H9 (cell line): Measurements from ENCODE around the gene IGIP. TPM values are rescaled to one million over a fixed set of nuclear protein-coding genes. Genes with fewer than 3 reads are reported as not detected.

Source experiments
- DNase-seq: peaks from one replicate; pipeline ENCODE4 v3.0.0-alpha.2; 2017
- H2AFZ ChIP-seq: one replicate; pipeline ENCODE4 v1.6.1; 2013; ENCODE audit warnings: mild to moderate bottlenecking, low read length, control low read depth, moderate library complexity
- H2AK5ac ChIP-seq: 2 replicates; pipeline ENCODE4 v1.6.1; 2013; ENCODE audit warnings: low read length, control low read depth, mixed read lengths; ENCODE audit not compliant: insufficient read length
- H2BK120ac ChIP-seq: one replicate; pipeline ENCODE4 v1.6.1; 2013; ENCODE audit warnings: low read depth, mild to moderate bottlenecking, low read length, control low read depth, inconsistent platforms; ENCODE audit not compliant: poor library complexity, severe bottlenecking
- H2BK12ac ChIP-seq: 2 replicates; pipeline ENCODE4 v1.6.1; 2013; ENCODE audit warnings: low read length, control low read depth, mixed read lengths, low read depth; ENCODE audit not compliant: insufficient read length
- H2BK15ac ChIP-seq: 2 replicates; pipeline ENCODE4 v1.6.1; 2013; ENCODE audit warnings: low read depth, low read length, control low read depth
- H2BK20ac ChIP-seq: one replicate; pipeline ENCODE4 v1.6.1; 2013; ENCODE audit warnings: low read depth, mild to moderate bottlenecking, low read length, control low read depth, inconsistent platforms; ENCODE audit not compliant: poor library complexity, severe bottlenecking
- H2BK5ac ChIP-seq: 2 replicates; pipeline ENCODE4 v1.6.1; 2013; ENCODE audit warnings: low read length, control low read depth, mixed read lengths; ENCODE audit not compliant: insufficient read length
- H3K14ac ChIP-seq: 2 replicates; pipeline ENCODE4 v1.6.1; 2013; ENCODE audit warnings: low read length, control low read depth; ENCODE audit not compliant: insufficient read depth
- H3K18ac ChIP-seq: 2 replicates; pipeline ENCODE4 v1.6.1; 2013; ENCODE audit warnings: low read depth, mild to moderate bottlenecking, mixed read lengths, low read length, control low read depth; ENCODE audit not compliant: insufficient read length
- H3K23ac ChIP-seq: 2 replicates; pipeline ENCODE4 v1.6.1; 2013; ENCODE audit warnings: low read length, control low read depth, mixed read lengths, low read depth; ENCODE audit not compliant: insufficient read length
- H3K23me2 ChIP-seq: 2 replicates; pipeline ENCODE4 v1.6.1; 2013; ENCODE audit warnings: low read depth, mild to moderate bottlenecking, mixed read lengths, low read length, control low read depth; ENCODE audit not compliant: insufficient read length, poor library complexity, severe bottlenecking
- H3K27ac ChIP-seq: 2 replicates; pipeline ENCODE4 v1.5.1; 2013; ENCODE audit warnings: low read length, control low read depth, mixed read lengths, low read depth; ENCODE audit not compliant: insufficient read length
- H3K27me3 ChIP-seq: 2 replicates; pipeline ENCODE4 v1.6.1; 2013; ENCODE audit warnings: low read length, control low read depth, inconsistent platforms; ENCODE audit not compliant: insufficient read depth
- H3K4ac ChIP-seq: 2 replicates; pipeline ENCODE4 v1.6.1; 2013; ENCODE audit warnings: low read depth, mild to moderate bottlenecking, control low read depth, inconsistent platforms, low read length, moderate library complexity
- H3K4me1 ChIP-seq: 2 replicates; pipeline ENCODE4 v1.6.1; 2013; ENCODE audit warnings: low read length, control low read depth, inconsistent platforms; ENCODE audit not compliant: insufficient read depth
- H3K4me2 ChIP-seq: 2 replicates; pipeline ENCODE4 v1.6.1; 2013; ENCODE audit warnings: low read length, control low read depth, mixed read lengths; ENCODE audit not compliant: insufficient read length, insufficient read depth
- H3K56ac ChIP-seq: 2 replicates; pipeline ENCODE4 v1.6.1; 2013; ENCODE audit warnings: low read depth, mild to moderate bottlenecking, mixed read lengths, low read length, control low read depth; ENCODE audit not compliant: insufficient read length
- H3K79me1 ChIP-seq: 2 replicates; pipeline ENCODE4 v1.6.1; 2013; ENCODE audit warnings: low read depth, mild to moderate bottlenecking, moderate library complexity, low read length, control low read depth, inconsistent platforms; ENCODE audit not compliant: insufficient read depth, poor library complexity, severe bottlenecking
- H3K79me2 ChIP-seq: 2 replicates; pipeline ENCODE4 v1.6.1; 2013; ENCODE audit warnings: low read length, control low read depth, inconsistent platforms; ENCODE audit not compliant: insufficient read depth
- H3K9ac ChIP-seq: 2 replicates; pipeline ENCODE4 v1.6.1; 2013; ENCODE audit warnings: low read length, control low read depth, mixed read lengths; ENCODE audit not compliant: insufficient read length; ENCODE audit errors: extremely low read depth
- H3K9me3 ChIP-seq: one replicate; pipeline ENCODE4 v1.6.1; 2013; ENCODE audit warnings: low read depth, low read length, inconsistent platforms; ENCODE audit not compliant: control insufficient read depth
- H3T11ph ChIP-seq: one replicate; pipeline ENCODE4 v1.6.1; 2013; ENCODE audit warnings: mild to moderate bottlenecking, low read length, control low read depth, inconsistent platforms
- H4K20me1 ChIP-seq: one replicate; pipeline ENCODE4 v1.6.1; 2013; ENCODE audit not compliant: control insufficient read depth, insufficient read length, insufficient read depth
- H4K5ac ChIP-seq: 2 replicates; pipeline ENCODE4 v1.6.1; 2013; ENCODE audit warnings: low read depth, mild to moderate bottlenecking, mixed read lengths, low read length, control low read depth; ENCODE audit not compliant: insufficient read length
- H4K8ac ChIP-seq: replicated peaks from 2 replicates; pipeline ENCODE4 v1.6.1; 2013; ENCODE audit warnings: low read length, control low read depth, mixed read lengths, low read depth; ENCODE audit not compliant: insufficient read length
- H4K91ac ChIP-seq: 2 replicates; pipeline ENCODE4 v1.6.1; 2013; ENCODE audit warnings: low read depth, mild to moderate bottlenecking, moderate library complexity, mixed read lengths, low read length, control low read depth; ENCODE audit not compliant: insufficient read length
- H3K27ac Mint-ChIP-seq, 3 experiments: 2 replicates in 2 of 3; 3 replicates in 1 of 3; pipeline ENCODE4 v1.8.0; 2020 to 2021; ENCODE audit warnings: mixed read lengths in 3 of 3, mild to moderate bottlenecking in 1 of 3, moderate library complexity in 1 of 3
- H3K27me3 Mint-ChIP-seq: 2 replicates; pipeline ENCODE4 v1.8.0; 2021; ENCODE audit warnings: low read depth, mild to moderate bottlenecking, moderate library complexity, mixed read lengths
- H3K36me3 Mint-ChIP-seq, 3 experiments: 2 replicates in 2 of 3; 3 replicates in 1 of 3; pipeline ENCODE4 v1.8.0; 2020 to 2021; ENCODE audit warnings: low read depth in 3 of 3, mixed read lengths in 3 of 3; ENCODE audit not compliant: insufficient read depth in 1 of 3
- H3K4me1 Mint-ChIP-seq, 2 experiments: 2 replicates each; pipeline ENCODE4 v1.8.0; 2020; ENCODE audit warnings: mixed read lengths in 2 of 2
- H3K4me3 Mint-ChIP-seq, 2 experiments: 2 replicates in 1 of 2; 3 replicates in 1 of 2; pipeline ENCODE4 v1.8.0; 2020 to 2021; ENCODE audit warnings: mild to moderate bottlenecking in 2 of 2, mixed read lengths in 2 of 2, moderate library complexity in 1 of 2
- H3K9me3 Mint-ChIP-seq, 2 experiments: 2 replicates in 1 of 2; 3 replicates in 1 of 2; pipeline ENCODE4 v1.8.0; 2020; ENCODE audit warnings: mild to moderate bottlenecking in 2 of 2, mixed read lengths in 2 of 2, moderate library complexity in 1 of 2
- WGBS: extraction: QIAGEN DNeasy Blood & Tissue Kit; methylation state at CpG from one replicate; pipeline ENCODE4 v1.1.7; 2013; ENCODE audit warnings: missing lambda C conversion rate, low lambda C conversion rate, mixed read lengths; ENCODE audit not compliant: insufficient read length; ENCODE audit errors: extremely low coverage; 5-methylcytosine and 5-hydroxymethylcytosine counted together
- total RNA-seq: library from RNA; stranded (reverse); gene quantifications from 2 replicates; pipeline ENCODE4 v1.2.1, GENCODE V29; 2021
- TF ChIP-seq, protein P1 (sequence below): fragments of 200-600 bp; sonication (generic); conservative IDR thresholded peaks from 3 replicates; pipeline ENCODE4 v1.8.0; 2021; ENCODE audit warnings: antibody characterized with exemption, mild to moderate bottlenecking

IGIP gene
- total RNA-seq, 1 experiment from 2014 or later: 0.52 TPM

GRCh38 chr5:140162275-140162674 lies 36.5 kb downstream of the IGIP start:
- H3K9ac ChIP-seq: no peak overlapping the region

More at GRCh38 chr5:140162275-140162674, 36.5 kb downstream of the IGIP start:
- Histone ChIP-seq H3K18ac (no peak overlapping the region), H4K8ac (no peak overlapping the region), H2BK5ac (no peak overlapping the region), H2AK5ac (no peak overlapping the region), H2BK15ac (no peak overlapping the region), H3K23ac (no peak overlapping the region), H2BK20ac (no peak overlapping the region), H3K9me3 (no peaks in the 10 kb centered on the region), H2AFZ (no peak overlapping the region), H3K27me3 (no peaks in the 10 kb centered on the region), H4K91ac (no peak overlapping the region), H2BK12ac (no peak overlapping the region), H3K4me2 (no peak overlapping the region), H3K79me1 (no peaks in the 10 kb centered on the region), H3T11ph (no peak overlapping the region), H2BK120ac (no peak overlapping the region), H3K79me2 (no peaks in the 10 kb centered on the region), H3K23me2 (peaks cover 2% of the 10 kb centered on the region), H3K27ac (no peak overlapping the region), H3K56ac (no peak overlapping the region), H3K14ac (no peak overlapping the region), H3K4ac (no peak overlapping the region), H4K5ac (no peak overlapping the region), H4K20me1 (no peaks in the 10 kb centered on the region), H3K4me1 (no peaks in the 10 kb centered on the region)
- H3K36me3 Mint-ChIP-seq: no peaks in the 10 kb centered on the region
- WGBS: no CpG with 5 or more reads among the region's 5 CpGs
- H3K27ac Mint-ChIP-seq: no peak overlapping the region
- H3K27me3 Mint-ChIP-seq: peaks cover 16% of the 10 kb centered on the region
- H3K9me3 Mint-ChIP-seq: no peaks in the 10 kb centered on the region; a peak in 1 of 5 replicates
- H3K4me3 Mint-ChIP-seq: no peak overlapping the region
- H3K4me1 Mint-ChIP-seq: 0 out of 4 replicates have a peak, but pooled peaks cover 0 to 2% of the 10 kb centered on the region in 2 experiments
- TF ChIP-seq, protein P1, sequence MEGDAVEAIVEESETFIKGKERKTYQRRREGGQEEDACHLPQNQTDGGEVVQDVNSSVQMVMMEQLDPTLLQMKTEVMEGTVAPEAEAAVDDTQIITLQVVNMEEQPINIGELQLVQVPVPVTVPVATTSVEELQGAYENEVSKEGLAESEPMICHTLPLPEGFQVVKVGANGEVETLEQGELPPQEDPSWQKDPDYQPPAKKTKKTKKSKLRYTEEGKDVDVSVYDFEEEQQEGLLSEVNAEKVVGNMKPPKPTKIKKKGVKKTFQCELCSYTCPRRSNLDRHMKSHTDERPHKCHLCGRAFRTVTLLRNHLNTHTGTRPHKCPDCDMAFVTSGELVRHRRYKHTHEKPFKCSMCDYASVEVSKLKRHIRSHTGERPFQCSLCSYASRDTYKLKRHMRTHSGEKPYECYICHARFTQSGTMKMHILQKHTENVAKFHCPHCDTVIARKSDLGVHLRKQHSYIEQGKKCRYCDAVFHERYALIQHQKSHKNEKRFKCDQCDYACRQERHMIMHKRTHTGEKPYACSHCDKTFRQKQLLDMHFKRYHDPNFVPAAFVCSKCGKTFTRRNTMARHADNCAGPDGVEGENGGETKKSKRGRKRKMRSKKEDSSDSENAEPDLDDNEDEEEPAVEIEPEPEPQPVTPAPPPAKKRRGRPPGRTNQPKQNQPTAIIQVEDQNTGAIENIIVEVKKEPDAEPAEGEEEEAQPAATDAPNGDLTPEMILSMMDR: no peak
- DNase-seq: no peak
